NCI-H460 (cell line): ENCODE measurements around the gene TM9SF4. TPM values are rescaled to one million over a fixed set of nuclear protein-coding genes. Genes with fewer than 3 reads are reported as not detected.
A peak's percentile ranks its signal among the peaks of the same experiment; 100 is the strongest.

ENCODE experiments used
- DNase-seq: peaks from one replicate; pipeline ENCODE4 v3.0.0-alpha.2; 2016; ENCODE audit warnings: low read depth; ENCODE audit errors: extremely low read depth
- polyA plus RNA-seq: library from polyadenylated mRNA; depleted of rRNA; stranded (reverse); fragments of >200 nt; gene quantifications from 2 replicates; pipeline ENCODE4 v1.2.3, GENCODE V29; 2014; cell fraction: nucleus; rRNA removed
- total RNA-seq: library from RNA; depleted of rRNA; stranded (reverse); fragments of >200 nt; shearing (Covaris generic); gene quantifications from 2 replicates; pipeline ENCODE4 v1.2.3, GENCODE V29; 2014; rRNA removed

The TM9SF4 gene
- 42.9 and 44.1 TPM in 2 replicates for total RNA-seq
- 37.8 and 40.0 TPM in 2 replicates for polyA plus RNA-seq

- peak; percentile 95 for DNase-seq
Observed at GRCh38 chr20:32109392-32110172, at the start of gene TM9SF4. TM9SF4 (plus strand) TSS chr20:32109714; CDS start chr20:32109741, 27 bp downstream.

- DNase-seq: no peak
Observed at GRCh38 chr20:32062776-32063170, 46.7 kb upstream of the TM9SF4 start.

GRCh38 chr20:32063695-32064094 lies 45.8 kb upstream of the TM9SF4 start:
- DNase-seq: no peak

GRCh38 chr20:32064667-32065066 lies 44.8 kb upstream of the TM9SF4 start:
- DNase-seq: no peak

- DNase-seq: no peak
Observed at GRCh38 chr20:32067234-32067821, 42.2 kb upstream of the TM9SF4 start.

DNA sequence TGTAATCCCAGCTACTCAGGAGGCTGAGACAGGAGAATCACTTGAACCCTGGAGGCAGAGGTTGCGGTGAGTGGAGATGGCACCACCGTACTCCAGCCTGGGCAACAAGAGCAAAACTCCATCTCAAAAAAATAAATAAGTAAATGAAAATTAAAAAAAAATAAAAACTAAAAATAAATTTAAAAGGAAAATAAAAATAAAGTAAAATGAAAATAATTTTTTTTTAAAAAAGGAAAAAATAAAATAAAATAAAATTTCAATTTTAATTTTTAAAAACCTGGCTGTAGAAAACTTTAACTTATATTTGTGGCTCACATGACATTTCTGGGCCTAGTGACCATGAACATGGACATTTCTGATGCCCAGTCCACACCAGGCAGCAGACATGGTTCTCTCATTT lies 41.3 kb upstream of the TM9SF4 start:
- no peak for DNase-seq

DNA sequence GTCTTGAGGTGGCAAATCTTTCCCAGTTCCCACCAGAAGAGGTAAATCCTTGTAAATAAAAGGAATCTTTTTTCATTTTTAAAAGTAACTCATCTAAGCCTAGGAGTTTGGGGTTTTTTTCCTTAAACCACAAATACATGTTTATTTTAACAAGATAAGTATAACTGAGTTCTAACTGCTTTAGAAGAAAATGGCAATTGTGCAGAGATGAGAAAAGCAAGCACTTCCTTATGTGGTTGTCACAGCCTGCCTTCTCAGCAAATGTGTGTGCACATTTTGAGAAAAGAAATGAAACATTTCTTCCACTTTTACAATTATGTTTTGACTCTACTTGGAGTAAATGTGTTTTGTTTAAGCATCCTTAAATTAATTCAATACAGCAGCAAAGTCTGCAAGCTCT lies 39.8 kb upstream of the TM9SF4 start:
- no peak for DNase-seq

DNA sequence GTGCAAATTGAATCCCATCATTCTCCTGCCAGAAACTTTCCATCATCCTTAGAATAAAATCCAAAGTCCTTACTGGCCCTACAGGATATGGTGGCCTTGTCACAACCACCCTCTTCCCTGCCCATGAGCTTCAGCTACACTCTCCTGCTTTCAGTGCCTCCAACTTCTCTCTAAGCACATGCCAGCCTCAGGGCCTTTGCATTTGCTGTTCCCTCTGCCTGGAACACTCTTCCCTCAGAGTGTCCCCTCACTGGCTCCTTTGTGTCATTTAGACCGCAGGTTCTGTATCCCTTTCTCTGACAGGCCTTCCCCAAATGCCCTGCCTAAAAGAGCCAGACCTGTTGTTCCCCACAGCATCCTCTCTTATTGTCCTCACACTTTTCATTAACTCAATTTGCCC lies 39.2 kb upstream of the TM9SF4 start:
- no peak for DNase-seq

DNA sequence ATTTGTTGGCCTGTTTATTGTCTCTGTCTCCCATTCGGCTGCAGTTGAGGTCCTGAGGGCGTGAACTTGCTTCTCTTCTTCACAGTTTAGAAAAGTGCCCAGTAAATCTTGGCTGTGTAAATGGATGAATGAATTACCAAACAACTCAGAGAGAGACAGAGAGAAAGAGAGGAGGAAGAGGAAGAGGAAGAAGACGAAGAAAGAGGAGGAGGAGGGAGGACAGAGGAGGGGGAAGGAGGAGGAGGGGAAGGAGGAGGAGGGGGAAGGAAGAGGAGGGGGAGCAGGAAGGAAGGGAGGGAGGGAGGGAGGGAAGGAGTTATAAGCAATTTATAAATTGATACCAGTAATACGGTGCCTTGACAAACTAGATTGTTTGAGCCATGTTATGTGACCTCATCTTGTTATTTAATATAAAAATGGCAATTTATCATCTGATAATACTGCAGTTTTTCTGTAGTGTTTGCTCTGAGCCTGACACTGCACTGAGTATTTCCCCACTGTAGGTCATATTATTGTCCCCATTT lies 38.8 kb upstream of the TM9SF4 start:
- DNase-seq: no peak

DNA sequence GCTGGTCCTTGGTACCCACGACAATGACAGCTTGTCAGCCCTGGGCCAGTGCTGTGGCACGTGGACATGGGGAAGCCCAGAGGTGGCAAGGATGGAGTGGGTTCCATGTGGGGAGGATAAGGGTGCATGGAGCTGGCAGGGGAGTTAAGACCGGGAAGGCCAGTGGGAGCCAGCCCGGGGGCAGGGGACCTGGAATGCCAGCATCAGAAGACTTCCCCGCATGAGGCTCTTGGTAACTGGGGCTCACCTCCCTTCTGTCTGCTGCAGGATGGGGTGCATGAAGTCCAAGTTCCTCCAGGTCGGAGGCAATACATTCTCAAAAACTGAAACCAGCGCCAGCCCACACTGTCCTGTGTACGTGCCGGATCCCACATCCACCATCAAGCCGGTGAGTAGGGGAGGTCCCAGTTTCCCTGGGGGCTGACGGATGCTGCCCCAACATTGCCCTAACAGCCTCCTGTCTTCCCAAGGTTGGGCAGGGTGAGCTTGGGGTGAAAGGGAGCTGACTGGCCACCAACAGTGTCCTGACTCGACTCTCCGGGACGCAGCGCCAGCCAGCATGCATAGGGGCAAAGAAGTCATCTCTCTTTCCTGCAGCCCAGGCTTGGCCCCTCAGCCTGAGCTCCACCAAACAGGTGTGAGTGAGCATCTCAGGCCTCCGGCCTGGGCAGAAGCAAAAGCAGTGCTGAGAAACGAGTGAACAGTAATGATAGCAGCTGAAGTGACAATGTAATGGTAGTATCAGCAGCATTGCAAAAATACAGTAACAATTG lies 37.9 kb upstream of the TM9SF4 start:
- DNase-seq: no peak

DNA sequence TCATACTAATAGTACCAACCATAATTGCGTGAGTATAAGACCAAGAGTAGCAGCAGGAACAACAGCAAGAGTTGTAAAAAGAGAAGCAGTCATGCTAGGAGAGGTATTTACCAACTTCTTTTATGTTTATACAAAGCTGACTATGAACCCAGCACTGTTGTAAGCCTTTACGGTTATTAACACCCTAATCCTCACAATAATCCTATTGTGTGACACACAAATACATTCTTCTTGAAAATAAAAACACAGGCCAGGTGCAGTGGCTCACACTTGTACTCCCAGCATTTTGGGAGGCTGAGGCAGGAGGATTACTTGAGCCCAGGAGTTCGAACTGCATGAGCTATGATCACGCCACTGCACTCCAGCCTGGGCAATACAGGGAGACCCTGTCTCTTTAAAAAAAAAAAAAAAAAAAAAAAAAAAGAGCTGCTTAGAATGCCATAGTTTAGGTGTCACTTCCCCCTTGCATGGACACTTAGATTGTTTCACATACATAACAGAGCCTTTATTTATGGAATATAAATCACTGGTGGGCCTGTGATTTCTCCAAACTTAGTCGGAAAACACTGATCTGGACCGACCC lies 37.3 kb upstream of the TM9SF4 start:
- DNase-seq: no peak

DNA sequence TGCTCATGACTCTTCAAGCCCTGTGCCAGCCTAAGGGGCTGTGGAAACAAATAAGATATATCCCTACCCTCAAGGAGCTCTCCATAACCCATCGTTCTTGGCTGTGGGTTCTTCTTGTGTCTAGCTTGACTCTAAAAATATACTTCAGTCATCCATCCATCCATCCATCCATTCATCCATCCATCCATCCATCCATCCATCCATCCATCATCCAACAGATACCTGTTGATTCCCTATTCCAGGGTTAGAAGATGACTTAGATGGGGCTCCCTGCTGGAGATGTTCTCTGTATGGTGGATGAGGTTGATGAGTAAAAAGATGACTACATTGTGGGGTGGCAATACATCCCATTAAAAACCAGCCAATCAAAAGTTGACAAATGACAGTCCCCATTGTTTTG lies 34.0 kb upstream of the TM9SF4 start:
- no peak for DNase-seq

- DNase-seq: no peak
Observed at GRCh38 chr20:32077190-32077589, 32.3 kb upstream of the TM9SF4 start.

- no peak for DNase-seq
Observed at GRCh38 chr20:32078322-32078721, 31.2 kb upstream of the TM9SF4 start.

GRCh38 chr20:32078791-32079190 lies 30.7 kb upstream of the TM9SF4 start:
- no peak for DNase-seq

DNA sequence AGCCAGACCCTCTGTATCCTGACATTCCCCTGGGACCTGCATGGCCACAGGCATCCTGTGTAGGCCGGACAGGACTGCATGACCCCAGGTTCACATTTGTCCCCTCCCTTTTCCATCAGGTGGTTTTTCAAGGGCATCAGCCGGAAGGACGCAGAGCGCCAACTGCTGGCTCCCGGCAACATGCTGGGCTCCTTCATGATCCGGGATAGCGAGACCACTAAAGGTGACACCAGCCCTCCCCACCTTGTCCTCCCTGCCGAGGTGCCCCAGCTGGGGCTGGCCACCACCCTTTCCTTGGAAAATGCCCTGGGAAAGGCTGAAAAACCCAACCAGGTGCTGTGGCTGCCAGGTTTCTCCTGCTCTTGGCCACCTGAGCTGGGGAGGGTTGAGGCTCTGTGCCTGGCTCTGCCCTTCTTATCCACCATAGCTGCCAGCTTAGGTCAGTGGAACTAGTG lies 29.8 kb upstream of the TM9SF4 start:
- no peak for DNase-seq

DNA sequence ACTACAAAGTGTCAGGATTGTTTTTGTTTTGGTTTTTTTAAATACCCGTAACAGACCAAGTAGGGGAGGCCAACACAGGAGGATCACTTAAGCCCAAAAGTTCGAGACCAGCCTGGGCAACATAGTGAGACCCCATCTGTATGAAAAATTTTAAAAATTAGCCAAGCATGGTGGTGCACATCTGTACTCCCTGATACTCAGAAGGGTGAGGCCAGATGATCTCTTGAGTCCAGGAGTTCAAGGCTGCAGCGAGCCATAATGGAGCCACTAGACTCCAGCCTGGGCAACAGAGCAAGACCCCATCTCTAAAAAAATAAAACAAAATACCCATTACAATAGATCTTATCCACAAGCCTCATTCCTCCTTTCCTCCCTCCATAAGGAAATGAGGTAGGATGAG lies 28.7 kb upstream of the TM9SF4 start:
- no peak for DNase-seq

- DNase-seq: no peak
Observed at GRCh38 chr20:32083469-32083868, 26.0 kb upstream of the TM9SF4 start.

DNA sequence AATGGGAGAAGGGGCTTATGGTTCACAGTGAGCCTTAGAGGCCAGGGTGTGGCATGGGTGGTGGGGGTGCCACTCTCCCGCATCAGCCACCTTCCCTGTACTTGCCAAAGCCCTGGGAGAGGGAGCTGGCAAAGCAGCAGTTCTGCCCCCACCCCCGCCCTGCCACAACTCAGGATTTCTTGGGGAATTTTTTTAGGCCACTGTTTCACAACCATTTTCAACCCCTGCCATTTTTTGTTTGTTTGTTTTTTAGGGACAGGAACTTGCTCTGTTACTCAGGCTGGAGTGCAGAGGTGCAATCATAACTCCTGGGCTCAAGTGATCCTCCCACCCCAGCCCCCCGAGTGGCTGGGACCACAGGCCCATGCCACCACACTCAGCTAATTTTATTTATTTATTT lies 22.4 kb upstream of the TM9SF4 start:
- DNase-seq: no peak

DNA sequence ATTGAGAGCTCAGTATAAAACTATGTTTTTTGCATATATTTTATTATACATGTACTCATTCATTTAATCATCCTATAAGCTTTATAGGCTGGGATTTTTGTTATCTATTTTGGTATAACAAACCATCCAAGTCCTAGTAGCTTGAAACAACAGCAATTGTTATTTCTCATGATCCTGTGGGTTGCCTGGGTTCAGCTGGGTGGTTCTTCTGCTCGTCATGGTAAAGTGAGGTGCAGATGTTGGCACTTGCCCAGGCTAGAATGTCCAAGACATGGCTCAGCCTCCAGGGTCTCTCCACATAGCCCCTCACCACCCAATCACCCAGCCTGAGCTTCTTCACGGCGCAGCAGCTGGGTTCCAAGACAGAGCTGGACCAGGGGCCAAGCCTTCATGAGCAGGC lies 20.8 kb upstream of the TM9SF4 start:
- DNase-seq: no peak
